Activated naive CD4-positive, alpha-beta T cell treated with anti-CD3 and anti-CD28 coated beads, Interleukin-2, amount 50 U/mL, for 16 hours (primary cell): ENCODE measurements around the gene SCN2A.

Experiments used
- DNase-seq: peaks from one replicate; pipeline ENCODE4 v3.0.0-alpha.2; 2020

SCN2A gene

DNA sequence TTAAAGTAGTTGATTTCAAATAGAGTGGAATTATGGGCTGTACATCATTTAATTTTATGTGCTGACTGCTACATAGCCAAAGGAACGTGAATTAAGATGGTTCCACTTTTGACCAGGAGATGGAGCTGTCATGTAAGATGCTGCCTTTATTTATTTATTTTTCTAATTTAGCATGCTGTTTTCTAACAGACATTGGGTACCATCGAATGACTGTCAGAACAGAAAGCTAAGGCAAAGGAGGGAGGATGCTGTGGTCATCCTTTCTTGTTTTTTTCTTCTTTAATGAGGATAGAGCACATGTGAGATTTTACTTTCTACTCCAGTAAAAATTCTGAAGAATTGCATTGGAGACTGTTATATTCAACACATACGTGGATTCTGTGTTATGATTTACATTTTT lies at the start of gene SCN2A:
Gene SCN2A, plus strand, starts transcription at position 185 of the 400 bp plus-strand sequence. CDS start 56,410 bp downstream, outside the sequence.
- no peak for DNase-seq

DNA sequence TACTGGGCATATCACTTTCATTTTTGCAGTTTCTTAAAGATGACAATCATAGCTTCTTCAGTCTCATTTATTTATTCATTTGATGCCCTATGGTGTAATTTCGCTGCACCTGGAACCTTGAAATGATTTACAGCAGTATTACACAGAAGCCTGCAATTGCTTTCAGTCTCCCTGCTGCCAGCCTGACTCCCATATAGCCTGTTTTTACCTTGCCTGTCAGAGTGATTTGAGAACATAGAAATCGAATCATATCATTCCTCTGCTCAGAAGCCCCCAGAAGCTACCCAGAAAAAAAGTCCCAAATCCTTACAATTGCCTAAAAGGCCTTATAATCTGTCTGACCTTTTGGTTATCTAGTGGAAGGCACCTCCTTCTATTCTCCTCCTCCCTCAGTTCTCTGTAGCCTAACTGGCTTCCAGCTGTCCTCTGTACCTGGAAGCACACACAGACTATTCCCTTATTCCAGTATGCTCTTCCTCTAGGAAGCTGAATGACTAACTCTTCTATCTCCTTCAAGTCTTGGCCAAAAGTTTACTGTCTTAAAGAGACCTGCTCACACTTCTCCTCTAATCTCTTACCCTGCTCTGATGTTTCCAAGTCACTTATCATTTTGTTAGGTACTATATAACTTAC lies 48.0 kb upstream of the SCN2A start:
- no peak for DNase-seq

DNA sequence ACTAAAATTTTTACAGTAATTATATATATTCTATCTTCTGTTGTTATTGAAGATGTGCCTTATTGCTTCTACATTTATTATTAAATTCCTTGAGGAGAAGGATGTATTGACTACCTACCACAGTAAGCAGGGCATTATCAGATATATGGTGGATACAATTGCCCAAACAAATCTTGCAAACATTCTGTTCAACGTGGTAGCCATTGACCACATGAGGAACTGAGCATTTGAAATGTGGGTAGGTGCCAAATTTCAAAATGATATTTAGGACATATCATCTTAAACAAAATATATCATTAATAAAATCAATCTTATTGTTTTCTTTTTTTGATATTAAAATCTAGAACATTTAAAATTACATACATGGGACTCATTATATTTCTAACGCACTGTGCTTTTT lies 46.5 kb upstream of the SCN2A start:
- no peak for DNase-seq

DNA sequence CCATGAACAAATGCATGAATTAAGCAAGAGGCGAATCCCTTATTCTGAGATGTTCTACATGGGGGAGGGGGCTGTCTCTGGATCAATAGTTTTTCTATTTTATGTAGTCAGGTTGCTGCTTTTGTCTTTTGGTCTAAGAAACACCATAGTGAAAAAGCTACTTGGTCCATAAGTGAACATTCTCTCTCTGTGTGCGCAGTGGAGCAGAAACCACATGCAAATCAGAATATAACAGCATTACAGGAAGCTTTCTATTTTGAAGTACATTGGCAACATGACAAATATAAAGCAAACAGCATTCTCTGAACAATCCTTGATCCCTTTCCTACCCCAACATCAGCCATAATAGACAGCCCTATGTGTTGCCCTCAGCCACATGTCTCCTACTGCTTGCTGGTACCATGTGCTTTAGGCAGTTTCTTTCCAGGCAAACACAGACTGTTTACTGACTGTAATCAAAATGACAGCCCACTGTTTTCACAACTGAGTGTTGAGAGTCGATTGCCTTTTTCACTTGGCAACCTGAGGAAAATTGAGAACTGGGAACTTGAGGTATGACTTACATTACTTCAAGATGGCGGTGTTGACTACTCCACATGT lies 45.9 kb upstream of the SCN2A start:
- no peak for DNase-seq

DNA sequence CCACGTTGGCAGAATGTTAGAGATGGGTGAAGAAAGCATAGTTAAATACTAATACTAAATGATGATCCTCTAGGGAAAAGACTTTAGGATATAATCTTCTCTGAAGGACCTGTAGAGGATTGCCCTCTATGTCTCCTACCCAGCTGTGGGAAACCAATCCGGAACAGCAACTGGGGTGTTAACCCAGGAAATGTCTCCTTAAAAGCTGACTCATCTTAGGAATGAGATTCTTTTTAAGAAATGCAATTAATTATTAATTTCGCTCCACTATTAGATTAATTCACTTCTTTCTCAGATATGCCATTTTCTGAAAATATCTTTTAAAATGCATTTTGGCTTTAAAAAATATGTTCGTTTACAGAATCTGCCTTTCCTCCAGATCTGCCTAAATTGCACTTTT lies 42.8 kb upstream of the SCN2A start:
- no peak for DNase-seq

DNA sequence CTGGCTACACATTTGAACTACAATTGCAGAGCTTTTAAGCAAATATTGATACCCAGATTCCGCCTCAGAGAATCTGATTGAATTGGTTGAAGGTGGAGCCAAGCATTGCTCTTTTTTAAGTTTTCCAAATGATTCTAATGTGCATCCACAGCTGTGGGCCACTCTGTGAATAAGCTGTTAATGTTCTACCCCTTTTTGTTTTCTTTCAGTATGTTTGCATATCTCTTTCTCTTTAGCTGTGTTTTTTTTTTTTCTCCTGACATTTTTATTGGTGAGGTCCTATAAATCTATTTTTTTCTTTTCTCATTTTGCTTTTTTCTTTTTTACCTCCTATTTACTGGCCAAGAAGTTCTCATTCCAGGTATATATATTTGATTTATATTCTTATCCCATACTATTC lies 41.9 kb upstream of the SCN2A start:
- DNase-seq, result no peak

DNA sequence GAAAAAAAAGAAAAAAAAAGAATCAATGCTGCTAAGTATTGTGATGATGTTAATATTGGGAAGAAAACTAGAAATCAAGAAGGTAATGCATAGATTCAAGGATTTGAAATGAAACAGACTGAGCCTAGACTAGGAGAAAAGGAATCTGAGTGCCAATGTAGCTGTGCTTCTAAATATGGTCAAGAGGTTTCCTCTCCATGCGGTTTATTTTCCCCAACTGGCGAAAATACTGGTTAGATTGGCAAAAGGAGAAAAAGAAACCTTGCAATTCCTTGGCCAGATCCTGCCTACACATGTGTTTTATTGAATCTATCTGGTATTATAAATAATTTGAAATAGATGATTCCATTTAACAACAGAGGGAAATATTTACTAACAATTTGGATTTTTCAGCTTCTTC lies 41.0 kb upstream of the SCN2A start:
- no peak for DNase-seq

DNA sequence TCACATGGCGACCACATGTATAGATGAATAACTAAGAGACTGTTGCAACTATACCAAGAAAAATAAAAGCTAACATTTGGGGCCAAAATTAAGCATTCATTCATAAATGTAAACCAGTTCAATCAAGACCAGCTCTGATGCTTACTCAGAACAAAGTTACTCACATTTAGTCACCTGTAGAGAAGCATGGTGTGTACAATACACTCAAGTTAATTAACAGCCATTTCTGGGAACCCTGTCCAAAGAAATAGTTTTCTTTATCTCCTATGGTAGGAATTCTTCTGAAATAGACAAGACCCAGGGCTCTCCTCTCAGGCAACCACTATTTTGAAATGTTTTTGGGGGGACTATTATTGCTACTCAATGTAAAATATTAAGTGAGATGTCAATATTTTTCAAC lies 37.0 kb upstream of the SCN2A start:
- no peak for DNase-seq

DNA sequence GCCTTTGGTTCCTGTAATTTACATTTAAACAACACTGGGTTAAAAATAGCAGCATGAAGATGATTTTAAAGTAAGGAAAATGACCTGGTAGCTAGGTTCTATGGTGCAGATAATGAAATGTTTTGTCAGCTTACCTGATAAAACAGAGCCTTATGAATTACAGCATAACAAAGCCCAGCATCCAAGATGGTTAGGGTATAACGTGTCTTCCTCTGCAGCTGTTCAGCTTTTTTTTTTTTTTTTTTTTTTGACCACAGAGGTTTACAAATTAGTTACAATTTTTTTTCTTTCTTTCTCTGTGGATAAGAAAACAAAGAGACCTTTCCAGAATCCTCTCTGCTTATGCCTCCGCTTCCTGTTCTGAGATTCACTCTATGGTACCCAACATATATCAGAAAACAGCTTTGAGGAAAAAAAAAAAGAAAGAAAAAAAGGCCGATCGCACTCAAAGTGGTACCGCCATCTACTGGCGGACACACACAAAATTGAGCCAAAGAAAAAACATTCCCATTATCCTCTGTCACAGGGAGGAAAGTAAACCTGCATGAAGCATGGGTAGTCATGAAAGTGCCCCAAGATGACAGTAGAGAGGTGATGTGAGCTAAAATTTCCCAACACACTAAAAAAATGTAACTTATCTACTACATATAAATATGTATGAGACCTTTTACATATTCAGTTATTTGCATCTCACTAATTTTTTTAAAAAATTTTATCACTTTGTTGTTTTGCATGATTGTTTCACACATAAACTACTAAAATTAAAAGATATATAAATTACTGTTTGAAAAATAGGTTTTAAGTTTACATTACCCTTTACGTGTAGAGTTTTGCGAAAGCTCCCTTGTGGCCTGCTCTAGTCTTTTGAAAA lies 35.3 kb upstream of the SCN2A start, which contains the start of gene SCN3A:
Gene SCN3A, minus strand, starts transcription at position 362 of the 871 bp plus-strand sequence. CDS start 27,656 bp downstream, outside the sequence.
- no peak for DNase-seq

DNA sequence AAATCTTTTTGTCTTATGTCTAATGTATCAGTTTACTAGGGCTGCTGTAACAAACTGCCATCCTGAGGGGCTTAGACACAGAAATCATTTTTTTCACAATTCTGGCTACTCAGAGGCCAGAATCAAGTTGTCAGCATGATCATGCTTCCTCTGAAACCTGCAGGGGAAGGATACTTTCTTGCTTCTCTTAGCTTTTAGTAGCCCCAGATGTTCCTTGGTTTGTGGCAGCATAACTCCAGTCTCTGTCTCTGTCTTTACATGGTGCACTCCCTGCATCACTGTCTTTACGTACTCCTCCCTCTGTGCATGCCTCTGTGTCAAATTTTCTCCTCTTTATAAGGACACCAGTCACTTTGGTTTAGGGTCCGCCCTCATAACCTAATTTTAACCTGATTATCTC lies 33.3 kb upstream of the SCN2A start:
- no peak for DNase-seq

DNA sequence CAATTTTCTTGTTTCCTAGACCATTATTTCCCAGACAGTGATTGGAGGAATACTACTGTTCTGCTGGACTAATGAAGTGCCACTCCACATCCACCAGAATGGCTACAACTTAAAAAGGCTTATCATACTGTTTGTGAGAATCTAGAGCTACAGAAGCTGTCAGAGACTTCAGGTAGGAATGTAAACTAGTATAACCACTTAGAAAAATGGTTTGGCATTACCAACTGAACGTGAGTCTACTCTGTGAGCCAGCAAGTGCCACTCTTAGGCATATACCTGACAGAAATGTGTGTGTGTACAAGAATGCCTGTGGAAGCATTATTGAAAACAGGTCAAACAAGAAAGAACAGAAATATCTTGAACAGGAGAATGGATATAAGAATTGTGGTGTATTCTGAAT lies 31.1 kb upstream of the SCN2A start:
- no peak for DNase-seq

DNA sequence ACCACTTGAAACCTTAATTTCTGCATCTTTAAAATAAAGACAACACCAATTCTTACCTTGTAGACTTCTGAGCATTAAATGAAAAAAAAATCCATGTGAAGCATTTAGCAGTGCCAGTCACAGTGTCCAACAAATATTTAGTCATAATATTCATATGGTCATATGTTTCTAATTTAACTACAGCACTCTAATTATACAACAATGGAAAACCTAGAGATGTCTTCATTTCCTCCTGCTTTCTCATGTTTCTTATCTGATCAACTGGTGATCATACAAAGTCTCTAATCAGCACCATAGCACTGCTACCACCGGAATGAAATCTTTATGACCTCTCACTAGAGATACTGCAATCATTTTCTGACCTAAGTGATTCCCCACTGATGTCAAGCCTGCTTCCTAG lies 25.1 kb upstream of the SCN2A start:
- no peak for DNase-seq

DNA sequence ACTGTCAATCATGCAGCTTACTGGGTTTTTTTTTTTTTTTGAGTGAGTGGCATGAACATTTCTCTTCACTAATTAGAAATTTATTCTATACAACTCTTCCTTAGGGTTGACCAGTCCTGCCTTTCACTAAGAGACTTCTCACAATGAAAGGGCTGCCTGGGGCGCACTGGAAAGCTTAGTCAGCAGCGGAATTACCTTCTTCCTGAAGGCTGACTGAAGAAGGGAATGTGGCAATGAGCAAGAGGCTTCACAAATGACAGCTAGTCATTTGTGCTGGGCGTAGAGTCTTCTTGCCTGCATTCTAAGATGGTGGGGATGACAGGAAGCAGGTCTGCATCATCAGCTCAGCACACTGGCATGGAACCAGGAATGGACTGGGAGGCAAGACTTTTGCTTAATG lies 19.7 kb upstream of the SCN2A start:
- DNase-seq, result no peak

DNA sequence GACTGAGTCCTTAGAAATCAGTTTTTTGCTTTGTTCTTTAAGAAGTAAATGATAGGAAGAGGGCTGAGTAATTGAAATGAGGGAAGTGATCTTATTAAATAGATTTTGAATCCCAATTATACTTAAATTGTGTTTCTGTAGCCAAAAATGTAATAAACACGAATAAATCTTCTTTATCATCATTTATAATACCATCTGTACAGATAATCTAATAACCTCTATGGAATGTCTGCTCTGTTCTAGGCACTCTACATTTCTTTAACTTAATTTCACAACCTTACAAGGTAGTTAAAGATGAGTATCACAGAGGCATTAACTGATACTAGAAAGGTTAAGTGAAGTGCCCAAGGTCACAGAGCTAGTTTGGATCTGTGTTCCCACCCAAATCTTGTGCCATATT lies 14.3 kb upstream of the SCN2A start:
- no peak for DNase-seq

DNA sequence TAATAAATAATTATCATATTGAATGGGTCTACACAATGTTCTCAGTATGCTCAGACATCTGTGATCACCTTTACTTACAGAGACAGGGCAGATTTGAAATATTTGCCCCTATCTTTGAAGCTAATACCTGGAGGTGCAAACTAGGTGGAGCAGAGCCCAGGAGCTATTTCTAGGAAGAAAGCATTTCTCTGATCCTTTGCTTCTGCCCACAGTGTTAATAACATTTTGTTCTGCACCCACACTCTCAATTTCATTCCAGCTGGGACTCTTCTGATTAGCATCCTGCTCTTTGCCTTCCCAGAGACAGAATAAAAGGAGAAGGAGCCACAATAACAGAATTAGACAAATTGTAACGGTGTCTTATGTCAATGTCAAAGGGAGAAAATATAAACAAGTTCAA lies 11.6 kb upstream of the SCN2A start:
- no peak for DNase-seq

DNA sequence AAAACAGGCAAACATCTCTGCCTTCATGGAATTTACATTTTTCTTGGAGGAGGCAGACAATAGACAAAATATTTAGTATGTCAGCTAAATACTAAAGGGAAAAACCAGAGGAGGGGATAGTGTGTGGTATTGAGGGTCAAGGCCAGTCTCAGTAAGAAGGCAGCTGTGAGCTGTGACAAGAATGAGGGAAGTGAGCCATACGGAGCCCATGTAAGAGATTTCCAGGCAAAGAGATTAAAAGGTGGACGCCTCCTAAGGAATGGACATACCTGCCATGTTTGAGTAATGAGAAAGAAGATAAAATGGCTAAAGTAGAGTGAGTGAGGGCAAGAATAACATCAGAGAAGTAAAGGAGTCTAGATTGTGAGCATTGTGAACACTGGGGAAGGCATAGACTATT lies 2.2 kb upstream of the SCN2A start:
- DNase-seq, result no peak

DNA sequence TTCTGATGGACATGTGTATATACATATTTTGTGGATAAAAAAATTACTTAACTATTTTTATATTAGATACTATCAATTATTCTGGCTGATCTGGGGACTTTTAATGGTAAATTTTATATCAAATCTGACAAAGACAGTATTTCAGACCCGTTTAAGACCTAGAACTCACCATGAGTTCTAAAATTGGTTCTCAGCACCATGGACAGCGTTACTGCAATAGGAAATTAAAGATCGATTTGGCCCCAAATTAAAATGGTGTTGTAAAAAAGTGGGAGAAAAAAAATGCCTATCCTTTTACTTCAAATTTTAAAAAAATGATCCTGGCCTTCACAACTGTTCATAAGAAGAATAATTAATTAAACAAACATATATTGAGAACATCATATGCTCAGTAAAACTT lies 919 bp upstream of the SCN2A start:
- no peak for DNase-seq

DNA sequence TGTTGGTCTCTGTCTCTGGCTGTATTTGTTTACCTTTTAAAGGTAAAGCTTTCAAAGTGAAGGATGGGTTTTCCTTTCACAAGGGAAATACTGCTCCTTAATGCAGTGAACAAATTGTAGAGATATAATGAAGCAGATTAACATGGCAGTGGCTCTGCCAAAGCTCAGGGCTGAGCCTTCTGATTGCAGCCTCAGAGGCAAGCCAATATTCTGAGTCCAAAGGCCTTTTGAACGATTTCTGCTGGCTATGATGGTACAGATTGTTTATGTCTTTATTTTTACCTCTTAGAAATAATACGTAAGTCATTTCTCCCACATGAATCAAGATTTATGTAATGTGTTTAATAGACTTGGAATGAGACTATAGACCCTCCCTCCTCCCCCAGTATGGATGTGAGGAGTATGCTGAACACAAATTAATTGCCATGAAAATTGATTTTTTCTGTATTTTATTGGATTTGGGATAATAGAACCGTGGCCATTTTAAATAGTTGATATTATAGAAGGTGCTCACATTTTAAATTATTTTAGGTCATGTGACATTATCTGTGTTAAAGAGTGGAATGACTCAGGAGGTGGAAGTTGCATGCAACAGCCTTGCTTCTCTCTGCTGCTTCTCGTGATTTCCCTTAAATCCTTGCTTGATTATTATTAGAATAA lies 772 bp downstream of the SCN2A start:
- no peak for DNase-seq

DNA sequence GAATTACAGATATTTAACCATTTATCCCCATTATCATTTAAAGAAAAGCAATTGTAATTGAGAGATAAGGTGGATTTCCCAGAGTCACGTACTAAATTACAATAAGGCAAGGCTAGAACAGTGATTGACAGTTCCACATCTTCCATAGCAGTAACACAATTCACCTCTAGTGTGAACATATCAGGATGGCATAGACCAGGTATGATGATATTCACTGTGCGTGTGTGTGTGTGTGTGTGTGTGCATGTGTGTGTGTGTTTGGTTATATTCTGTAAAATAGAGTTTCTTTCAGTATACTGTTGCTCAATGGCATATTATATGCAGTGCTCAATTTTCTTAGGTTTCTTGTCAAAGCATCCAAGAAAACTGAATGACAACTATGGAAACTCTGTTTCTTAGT lies 1.7 kb downstream of the SCN2A start:
- no peak for DNase-seq

DNA sequence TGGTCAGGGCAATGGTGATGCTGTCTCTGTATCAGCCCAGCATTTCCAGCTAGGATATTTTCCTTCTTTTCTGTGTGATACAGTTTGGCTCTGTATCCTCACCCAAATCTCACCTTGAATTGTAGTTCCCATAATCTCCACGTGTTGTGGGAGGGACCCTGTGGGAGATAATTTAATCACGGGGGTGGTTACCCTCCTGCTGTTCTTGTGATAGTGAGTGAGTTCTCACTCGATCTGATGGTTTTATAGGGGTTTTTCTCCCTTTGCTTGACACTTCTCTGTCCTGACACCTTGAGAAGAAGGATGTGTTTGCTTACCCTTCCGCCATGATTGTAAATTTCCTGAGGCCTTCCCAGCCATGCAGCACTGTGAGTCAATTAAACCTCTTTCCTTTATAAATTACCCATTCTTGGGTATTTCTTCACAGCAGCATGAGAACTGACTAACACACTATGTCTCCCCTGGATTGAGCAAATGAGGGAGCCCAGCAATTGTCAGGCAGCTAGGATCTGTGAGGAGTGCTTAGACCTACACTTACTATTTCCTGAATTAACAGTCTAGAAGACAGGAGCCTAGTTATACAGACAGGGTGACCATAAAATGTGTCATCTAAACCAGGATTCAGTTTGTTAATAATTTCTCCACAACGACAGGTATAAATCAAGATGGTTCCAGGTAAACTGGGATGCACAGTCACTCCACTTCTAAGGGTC lies 6.0 kb downstream of the SCN2A start:
- no peak for DNase-seq

DNA sequence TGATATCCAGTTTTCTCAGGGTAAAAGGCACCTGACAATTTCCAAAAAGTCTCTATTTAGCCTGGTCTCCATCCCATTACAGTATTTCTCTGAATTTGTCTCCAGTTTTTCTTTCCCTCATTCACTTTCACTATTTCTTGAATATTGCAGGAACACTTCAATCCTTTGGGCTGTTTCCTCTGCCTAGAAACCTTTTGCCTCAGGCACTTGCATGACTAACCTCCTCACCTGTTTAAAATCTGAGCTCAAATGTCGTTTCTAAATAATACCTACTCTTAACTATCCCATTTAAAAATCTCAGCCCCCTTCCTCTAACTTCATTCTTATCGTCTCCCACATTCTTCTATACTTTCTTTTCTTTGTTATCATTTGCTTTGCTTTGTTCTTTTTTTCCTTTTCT lies 9.0 kb downstream of the SCN2A start:
- no peak for DNase-seq

DNA sequence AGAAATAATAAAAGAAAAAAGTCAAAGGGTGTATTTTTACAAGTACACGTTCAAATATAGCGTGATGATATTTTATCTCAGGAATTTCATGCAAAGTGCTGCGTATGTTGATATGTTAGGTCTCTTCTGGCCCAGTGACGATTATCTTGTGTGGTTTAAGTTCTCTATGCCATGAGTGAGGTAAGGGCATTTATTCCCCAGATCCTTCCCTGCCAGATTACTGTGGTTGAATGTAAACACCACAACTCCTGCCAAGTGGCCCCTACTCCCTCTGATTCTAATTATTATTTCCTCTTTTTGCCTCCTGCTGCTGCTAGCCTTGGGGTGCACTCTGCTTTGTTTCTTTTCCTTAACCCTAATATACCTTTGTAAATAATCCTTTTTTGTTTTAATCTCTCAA lies 12.2 kb downstream of the SCN2A start:
- DNase-seq, result no peak

DNA sequence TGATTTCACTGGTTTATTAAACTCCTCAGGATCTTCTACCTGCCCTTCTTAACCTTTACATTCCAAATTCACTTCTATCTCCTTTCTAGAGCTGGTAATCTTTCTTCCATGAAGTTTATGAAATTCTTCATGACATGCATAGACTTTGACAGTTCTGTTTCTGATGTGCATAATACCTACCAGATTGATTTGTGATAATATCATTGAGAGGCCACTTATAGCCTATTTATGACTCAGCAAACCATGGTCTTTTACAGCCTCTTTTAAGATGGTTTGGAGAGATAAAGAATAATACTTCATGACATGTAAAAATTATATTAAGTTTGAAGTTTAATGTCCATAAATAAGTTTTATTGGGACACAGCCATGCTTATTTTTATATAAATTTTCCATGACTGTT lies 14.0 kb downstream of the SCN2A start:
- no peak for DNase-seq
